Measurements from ENCODE around the gene CDO1.

CDO1 gene

DNA sequence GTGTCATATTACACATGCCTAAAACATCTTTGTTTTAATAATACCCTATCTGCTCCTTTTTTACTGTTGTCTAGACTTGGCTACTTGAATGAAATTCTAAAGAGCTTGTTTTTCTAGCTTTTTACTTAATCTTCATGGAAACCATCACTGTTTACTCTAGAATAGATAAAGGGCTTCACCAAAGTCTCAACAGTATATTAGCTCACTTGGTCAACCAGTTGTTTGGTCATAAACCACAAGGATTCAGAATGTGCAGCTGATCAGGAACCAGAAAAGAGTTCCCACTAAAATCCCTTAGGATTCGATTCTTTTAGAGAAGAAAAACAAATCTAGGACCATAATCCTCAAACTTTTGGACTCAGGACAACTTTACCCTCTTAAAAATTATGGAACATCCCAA is 38.0 kb downstream of the CDO1 start:
- DNase-seq: no peak

DNA sequence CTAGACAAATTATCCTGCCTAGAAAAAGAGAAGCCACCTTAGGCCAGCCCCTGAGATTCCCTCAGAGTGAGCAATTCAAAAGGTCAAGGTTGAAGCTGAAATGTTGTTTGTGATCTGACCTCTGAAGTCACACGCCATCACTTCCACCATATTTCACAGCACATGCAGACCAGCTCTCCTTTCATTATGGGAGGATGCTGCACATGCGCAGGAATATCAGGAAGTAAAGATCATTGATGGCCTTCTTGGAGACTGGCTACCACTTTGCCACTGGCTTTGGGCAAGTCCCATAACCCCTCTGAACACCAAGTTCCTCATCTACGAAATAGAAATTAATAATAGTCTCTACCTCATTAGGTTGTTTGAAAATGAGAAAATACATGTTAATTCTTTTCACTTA is 39.5 kb downstream of the CDO1 start:
- no peak for DNase-seq

- DNase-seq: no peak
Observed at GRCh38 chr5:115775999-115776398, 40.5 kb downstream of the CDO1 start.

GRCh38 chr5:115774684-115775083 is 41.8 kb downstream of the CDO1 start:
- no peak for DNase-seq

DNA sequence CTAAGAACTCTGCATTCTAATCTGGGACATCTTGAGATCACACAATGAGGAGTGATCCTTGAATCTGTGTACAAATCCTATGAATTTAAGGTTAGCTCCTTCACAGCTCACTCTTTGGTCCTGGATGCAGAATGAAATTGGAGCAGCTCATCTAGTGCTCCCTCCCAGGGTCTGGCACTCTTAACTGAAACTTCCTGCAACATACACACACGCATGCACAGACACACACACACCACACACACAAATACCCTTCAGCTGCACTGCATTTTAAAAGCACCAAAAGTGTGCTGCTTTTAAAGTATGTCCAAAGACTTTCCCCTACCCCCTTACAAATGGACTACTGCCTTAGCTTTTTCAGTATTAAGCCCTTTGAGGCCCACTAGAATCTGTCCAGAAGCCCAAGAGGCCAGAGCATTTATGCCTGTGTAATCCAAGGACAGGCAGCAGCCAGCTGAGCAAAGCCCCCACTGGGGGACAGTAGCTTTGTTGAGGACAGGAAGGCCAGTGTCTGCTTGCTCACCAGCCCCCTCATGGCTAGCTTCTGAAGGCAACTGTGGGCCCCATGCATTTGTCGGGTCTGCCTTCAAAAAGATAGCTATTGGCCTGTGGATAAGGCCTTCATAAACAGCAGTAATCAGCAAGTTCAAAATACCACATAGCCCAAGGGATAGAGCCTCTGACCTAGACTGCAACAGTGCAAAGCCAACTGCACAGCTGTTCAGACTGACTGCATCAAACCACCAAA is 43.6 kb downstream of the CDO1 start:
- no peak for DNase-seq

DNA sequence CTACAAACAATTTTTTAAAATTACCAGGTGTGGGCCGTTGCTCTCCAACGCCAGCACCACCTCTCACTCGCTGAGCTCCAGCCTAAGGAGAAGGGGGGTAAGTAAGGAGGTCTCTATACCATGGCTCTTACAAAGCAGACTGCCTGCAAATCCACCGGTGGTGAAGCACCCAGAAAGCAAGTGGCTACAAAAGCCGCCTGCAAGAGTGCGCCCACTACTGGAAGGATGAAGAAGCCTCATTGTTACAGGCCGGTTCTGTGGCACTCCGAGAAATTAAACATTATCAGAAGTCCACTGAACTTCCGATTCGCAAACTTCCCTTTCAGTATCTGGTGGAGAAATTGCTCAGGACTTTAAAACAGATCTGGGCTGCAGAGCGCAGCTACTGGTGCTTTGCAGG is 46.0 kb downstream of the CDO1 start:
- no peak for DNase-seq

DNA sequence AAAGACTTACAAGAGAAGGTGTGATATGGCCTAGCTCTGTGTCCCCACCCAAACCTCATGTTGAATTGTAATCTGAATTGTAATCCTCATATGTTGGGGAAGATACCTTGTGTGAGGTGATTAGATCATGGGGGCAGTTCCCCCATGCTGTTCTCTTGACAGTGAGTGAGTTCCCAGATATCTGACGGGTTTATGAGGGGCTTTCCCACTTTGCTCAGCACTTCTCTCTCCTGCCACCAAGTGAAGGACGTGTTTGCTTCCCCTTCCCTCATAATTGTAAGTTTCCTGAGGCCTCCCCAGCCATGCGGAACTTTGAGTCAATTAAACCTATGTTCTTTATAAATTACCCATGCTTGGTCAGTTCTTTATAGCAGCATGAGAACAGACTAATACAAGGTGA is 49.0 kb downstream of the CDO1 start:
- DNase-seq: no peak

- no peak for DNase-seq
Observed at GRCh38 chr5:115766608-115767007, 49.9 kb downstream of the CDO1 start.

GRCh38 chr5:115758356-115758755 is 58.1 kb downstream of the CDO1 start:
- DNase-seq: no peak

DNA sequence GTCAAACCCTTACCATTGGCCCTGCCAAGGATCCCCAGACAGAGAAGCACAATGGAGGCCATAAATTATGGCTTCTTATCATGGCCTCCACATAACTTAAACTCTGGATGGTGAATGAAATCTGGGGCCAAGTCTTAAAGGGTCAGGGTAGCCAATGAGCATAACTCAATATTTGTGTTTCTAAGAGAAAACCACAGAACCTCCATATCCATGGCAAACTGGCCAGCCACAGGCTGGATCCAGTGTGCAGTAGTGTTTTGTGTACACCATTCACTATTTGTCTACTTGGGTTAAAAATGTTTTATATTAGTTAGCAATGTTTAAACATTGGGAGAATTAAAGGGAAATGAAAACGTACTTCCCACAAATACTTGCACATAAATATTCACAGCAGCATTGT is 60.8 kb downstream of the CDO1 start:
- DNase-seq: no peak
